OCI-LY1 (cell line): Measurements from ENCODE around the gene ARL3.

ENCODE experiments used
- CTCF ChIP-seq: fragments of 200-600 bp; sonication (generic), shearing (Covaris generic); IDR thresholded peaks from 2 replicates; pipeline ENCODE4 v1.5.1; 2017; ENCODE audit warnings: mild to moderate bottlenecking, antibody characterized with exemption, low read length, moderate library complexity, mixed read lengths
- EZH2 ChIP-seq: fragments of 200-600 bp; sonication (generic), shearing (Covaris generic); IDR thresholded peaks from 2 replicates; pipeline ENCODE4 v1.8.0; 2017; ENCODE audit warnings: borderline replicate concordance, mixed run types, mild to moderate bottlenecking, antibody characterized with exemption, low read length, moderate library complexity, mixed read lengths

- no peak for TF ChIP-seq CTCF
- no peak for TF ChIP-seq EZH2
Measured at GRCh38 chr10:102642736-102643335, 71.4 kb downstream of the ARL3 start.
